ENCODE data around the gene FOXN1. TPM values are rescaled to one million over a fixed set of nuclear protein-coding genes. Genes with fewer than 3 reads are reported as not detected.

Gene FOXN1
- polyA plus RNA-seq, 2 donors, result 8.8 to 10.6 TPM

- WGBS, 2 donors, result 84 to 91% methylated on average over 6 of the region's 6 CpGs
- Histone ChIP-seq H3K27ac (ENCODE audit: low read depth in 2 of 2, low read length in 1 of 2) (no peak overlapping the region), H3K27me3 (ENCODE audit: control insufficient read depth in 1 of 2, insufficient read depth in 2 of 2, low read length in 2 of 2) (no peaks in the 10 kb centered on the region), H3K4me3 (ENCODE audit: low read depth in 1 of 2, low read length in 2 of 2) (no peak overlapping the region), H3K36me3 (ENCODE audit: control insufficient read depth in 2 of 2, insufficient read depth in 2 of 2, low read length in 1 of 2) (peaks cover under 1 to 11% of the 10 kb centered on the region in 2 donors), H3K9me3 (ENCODE audit: control insufficient read depth in 2 of 2, insufficient read depth in 1 of 2, low read depth in 1 of 2, low read length in 1 of 2) (no peaks in the 10 kb centered on the region), H3K4me1 (ENCODE audit: control insufficient read depth in 2 of 2, insufficient read depth in 2 of 2, low read length in 1 of 2) (peaks cover 3 to 4% of the 10 kb centered on the region in 2 donors)
These were observed 42.4 kb downstream of the FOXN1 start for GRCh38 chr17:28548417-28549130.

- no peaks in the 10 kb centered on the region for H3K9me3 ChIP-seq (ENCODE audit: control insufficient read depth in 2 of 2, insufficient read depth in 1 of 2, low read depth in 1 of 2, low read length in 1 of 2)
- peaks cover 2 to 4% of the 10 kb centered on the region in 2 donors for H3K4me1 ChIP-seq (ENCODE audit: control insufficient read depth in 2 of 2, insufficient read depth in 2 of 2, low read length in 1 of 2)
- H3K27ac ChIP-seq (ENCODE audit: low read depth in 2 of 2, low read length in 1 of 2), result no peak overlapping the region
- WGBS, 2 donors, result 77 to 78% methylated on average over 3 of the region's 3 CpGs
- peaks cover 9 to 20% of the 10 kb centered on the region in 2 donors for H3K36me3 ChIP-seq (ENCODE audit: control insufficient read depth in 2 of 2, insufficient read depth in 2 of 2, low read length in 1 of 2)
- no peak overlapping the region for H3K4me3 ChIP-seq (ENCODE audit: low read depth in 1 of 2, low read length in 2 of 2)
- H3K27me3 ChIP-seq (ENCODE audit: control insufficient read depth in 1 of 2, insufficient read depth in 2 of 2, low read length in 2 of 2), result no peaks in the 10 kb centered on the region
These were observed 43.3 kb downstream of the FOXN1 start for GRCh38 chr17:28549236-28550132.

- peaks cover 2 to 4% of the 10 kb centered on the region in 2 donors for H3K4me1 ChIP-seq (ENCODE audit: control insufficient read depth in 2 of 2, insufficient read depth in 2 of 2, low read length in 1 of 2)
- H3K27me3 ChIP-seq (ENCODE audit: control insufficient read depth in 1 of 2, insufficient read depth in 2 of 2, low read length in 2 of 2), result no peaks in the 10 kb centered on the region
- H3K27ac ChIP-seq (ENCODE audit: low read depth in 2 of 2, low read length in 1 of 2), result no peak overlapping the region
- WGBS, 2 donors, result 98 to 100% methylated on average over 1 of the region's 1 CpG
- no peak overlapping the region for H3K4me3 ChIP-seq (ENCODE audit: low read depth in 1 of 2, low read length in 2 of 2)
- peaks cover 10 to 25% of the 10 kb centered on the region in 2 donors for H3K36me3 ChIP-seq (ENCODE audit: control insufficient read depth in 2 of 2, insufficient read depth in 2 of 2, low read length in 1 of 2)
- H3K9me3 ChIP-seq (ENCODE audit: control insufficient read depth in 2 of 2, insufficient read depth in 1 of 2, low read depth in 1 of 2, low read length in 1 of 2), result no peaks in the 10 kb centered on the region
These were observed 44.7 kb downstream of the FOXN1 start for GRCh38 chr17:28550858-28551257.

- Histone ChIP-seq H3K27ac (ENCODE audit: low read depth in 2 of 2, low read length in 1 of 2) (no peak overlapping the region), H3K4me1 (ENCODE audit: control insufficient read depth in 2 of 2, insufficient read depth in 2 of 2, low read length in 1 of 2) (peaks cover 2 to 4% of the 10 kb centered on the region in 2 donors), H3K27me3 (ENCODE audit: control insufficient read depth in 1 of 2, insufficient read depth in 2 of 2, low read length in 2 of 2) (no peaks in the 10 kb centered on the region), H3K4me3 (ENCODE audit: low read depth in 1 of 2, low read length in 2 of 2) (peak overlapping the region; percentile 64 to 74), H3K9me3 (ENCODE audit: control insufficient read depth in 2 of 2, insufficient read depth in 1 of 2, low read depth in 1 of 2, low read length in 1 of 2) (no peaks in the 10 kb centered on the region), H3K36me3 (ENCODE audit: control insufficient read depth in 2 of 2, insufficient read depth in 2 of 2, low read length in 1 of 2) (peaks cover 13 to 31% of the 10 kb centered on the region in 2 donors)
- 14 to 17% methylated on average over 10 of the region's 10 CpGs for WGBS, 2 donors
These were observed 45.5 kb downstream of the FOXN1 start for GRCh38 chr17:28551421-28552175.

GRCh38 chr17:28552176-28552999 lies 46.2 kb downstream of the FOXN1 start, which contains the start of gene UNC119:
TSS of gene UNC119 (minus strand) at chr17:28552624. CDS start at chr17:28552557, 67 bp downstream.
- WGBS, 2 donors, result 2 to 4% methylated on average over 41 to 63 of the region's 67 CpGs
- Histone ChIP-seq H3K4me3 (ENCODE audit: low read depth in 1 of 2, low read length in 2 of 2) (peak within 1 kb of the TSS; percentile 64 to 74), H3K27me3 (ENCODE audit: control insufficient read depth in 1 of 2, insufficient read depth in 2 of 2, low read length in 2 of 2) (no peaks in the 10 kb centered on the region), H3K36me3 (ENCODE audit: control insufficient read depth in 2 of 2, insufficient read depth in 2 of 2, low read length in 1 of 2) (peaks cover 17 to 30% of the 10 kb centered on the region in 2 donors), H3K9me3 (ENCODE audit: control insufficient read depth in 2 of 2, insufficient read depth in 1 of 2, low read depth in 1 of 2, low read length in 1 of 2) (no peaks in the 10 kb centered on the region), H3K27ac (ENCODE audit: low read depth in 2 of 2, low read length in 1 of 2) (peak within 1 kb of the TSS; percentile 28), H3K4me1 (ENCODE audit: control insufficient read depth in 2 of 2, insufficient read depth in 2 of 2, low read length in 1 of 2) (peaks cover 2 to 4% of the 10 kb centered on the region in 2 donors)

GRCh38 chr17:28553000-28553505 lies 46.9 kb downstream of the FOXN1 start:
- no peaks in the 10 kb centered on the region for H3K9me3 ChIP-seq (ENCODE audit: control insufficient read depth in 2 of 2, insufficient read depth in 1 of 2, low read depth in 1 of 2, low read length in 1 of 2)
- no peaks in the 10 kb centered on the region for H3K27me3 ChIP-seq (ENCODE audit: control insufficient read depth in 1 of 2, insufficient read depth in 2 of 2, low read length in 2 of 2)
- H3K4me3 ChIP-seq (ENCODE audit: low read depth in 1 of 2, low read length in 2 of 2), result no peak overlapping the region
- WGBS, 2 donors, result 93 to 95% methylated on average over 5 of the region's 5 CpGs
- H3K4me1 ChIP-seq (ENCODE audit: control insufficient read depth in 2 of 2, insufficient read depth in 2 of 2, low read length in 1 of 2), result peaks cover 2 to 4% of the 10 kb centered on the region in 2 donors
- peaks cover 17 to 31% of the 10 kb centered on the region in 2 donors for H3K36me3 ChIP-seq (ENCODE audit: control insufficient read depth in 2 of 2, insufficient read depth in 2 of 2, low read length in 1 of 2)
- H3K27ac ChIP-seq (ENCODE audit: low read depth in 2 of 2, low read length in 1 of 2), result no peak overlapping the region

GRCh38 chr17:28554565-28554964 lies 48.4 kb downstream of the FOXN1 start:
- 79 to 92% methylated on average over 6 of the region's 6 CpGs for WGBS, 2 donors
- Histone ChIP-seq H3K27ac (ENCODE audit: low read depth in 2 of 2, low read length in 1 of 2) (no peak overlapping the region), H3K9me3 (ENCODE audit: control insufficient read depth in 2 of 2, insufficient read depth in 1 of 2, low read depth in 1 of 2, low read length in 1 of 2) (no peaks in the 10 kb centered on the region), H3K27me3 (ENCODE audit: control insufficient read depth in 1 of 2, insufficient read depth in 2 of 2, low read length in 2 of 2) (no peaks in the 10 kb centered on the region), H3K4me1 (ENCODE audit: control insufficient read depth in 2 of 2, insufficient read depth in 2 of 2, low read length in 1 of 2) (peaks cover 2 to 4% of the 10 kb centered on the region in 2 donors), H3K4me3 (ENCODE audit: low read depth in 1 of 2, low read length in 2 of 2) (no peak overlapping the region), H3K36me3 (ENCODE audit: control insufficient read depth in 2 of 2, insufficient read depth in 2 of 2, low read length in 1 of 2) (peaks cover 17 to 34% of the 10 kb centered on the region in 2 donors)

GRCh38 chr17:28555022-28555421 lies 48.9 kb downstream of the FOXN1 start:
- 92 to 97% methylated on average over 3 of the region's 3 CpGs for WGBS, 2 donors
- Histone ChIP-seq H3K4me3 (ENCODE audit: low read depth in 1 of 2, low read length in 2 of 2) (no peak overlapping the region), H3K4me1 (ENCODE audit: control insufficient read depth in 2 of 2, insufficient read depth in 2 of 2, low read length in 1 of 2) (peaks cover 2 to 4% of the 10 kb centered on the region in 2 donors), H3K9me3 (ENCODE audit: control insufficient read depth in 2 of 2, insufficient read depth in 1 of 2, low read depth in 1 of 2, low read length in 1 of 2) (no peaks in the 10 kb centered on the region), H3K36me3 (ENCODE audit: control insufficient read depth in 2 of 2, insufficient read depth in 2 of 2, low read length in 1 of 2) (peaks cover 17 to 34% of the 10 kb centered on the region in 2 donors), H3K27ac (ENCODE audit: low read depth in 2 of 2, low read length in 1 of 2) (no peak overlapping the region), H3K27me3 (ENCODE audit: control insufficient read depth in 1 of 2, insufficient read depth in 2 of 2, low read length in 2 of 2) (no peaks in the 10 kb centered on the region)

All from esophagus (tissue), 2 donors.